Activated CD4-positive, alpha-beta T cell treated with anti-CD3 and anti-CD28 coated beads, Interleukin-2, Interleukin-6, amounts not matched to agents 100 ng/mL and 50 ng/mL, durations not matched to agents 16 hours and 8 hours (primary cell): ENCODE measurements around the gene ARHGAP6.
"Not testable (repeated sequence)": the region's sequence is repeated elsewhere in the genome, so short reads cannot be mapped to it uniquely, and the experiment has no call there.

ENCODE experiments used
- DNase-seq: peaks from one replicate; pipeline ENCODE4 v3.0.0-alpha.2; 2020

Gene ARHGAP6

GRCh38 chrX:11130136-11130535 is 535.6 kb downstream of the ARHGAP6 start:
- DNase-seq, result no peak

GRCh38 chrX:11129534-11130105 is 536.1 kb downstream of the ARHGAP6 start:
- DNase-seq, result no peak

- no peak for DNase-seq
Observed at GRCh38 chrX:11125060-11125459, 540.7 kb downstream of the ARHGAP6 start.

GRCh38 chrX:11124112-11124511 is 541.6 kb downstream of the ARHGAP6 start:
- no peak for DNase-seq

GRCh38 chrX:11123087-11123486 is 542.6 kb downstream of the ARHGAP6 start:
- not testable (repeated sequence) for DNase-seq

GRCh38 chrX:11119313-11119943 is 546.3 kb downstream of the ARHGAP6 start:
- DNase-seq, result no peak

- no peak for DNase-seq
Observed at GRCh38 chrX:11117745-11118144, 548.0 kb downstream of the ARHGAP6 start.

- DNase-seq, result no peak
Observed at GRCh38 chrX:11113731-11114130, 552.0 kb downstream of the ARHGAP6 start.

- no peak for DNase-seq
Observed at GRCh38 chrX:11111947-11112346, 553.8 kb downstream of the ARHGAP6 start.

GRCh38 chrX:11111037-11111851 is 554.5 kb downstream of the ARHGAP6 start, which contains the start of gene HCCS:
Gene HCCS (plus strand): TSS chrX:11111332. CDS start chrX:11112061, 729 bp downstream.
- DNase-seq, result peak; percentile 87

- DNase-seq, result no peak
Observed at GRCh38 chrX:11109968-11110367, 555.8 kb downstream of the ARHGAP6 start.

GRCh38 chrX:11108253-11108941 is 557.3 kb downstream of the ARHGAP6 start:
- no peak for DNase-seq

- no peak for DNase-seq
Observed at GRCh38 chrX:11105080-11105479, 560.6 kb downstream of the ARHGAP6 start.

- peak; percentile 23 for DNase-seq
Observed at GRCh38 chrX:11103751-11104150, 562.0 kb downstream of the ARHGAP6 start.

- peak; percentile 47 for DNase-seq
Observed at GRCh38 chrX:11103006-11103405, 562.7 kb downstream of the ARHGAP6 start.

- DNase-seq, result peak; percentile 7
Observed at GRCh38 chrX:11100281-11101035, 565.3 kb downstream of the ARHGAP6 start.

GRCh38 chrX:11099465-11099864 is 566.3 kb downstream of the ARHGAP6 start:
- DNase-seq, result no peak

- no peak for DNase-seq
Observed at GRCh38 chrX:11097933-11098332, 567.8 kb downstream of the ARHGAP6 start.

- no peak for DNase-seq
Observed at GRCh38 chrX:11089802-11090201, 575.9 kb downstream of the ARHGAP6 start.
